Vagina (tissue), 2 donors: ENCODE measurements around the gene HOXA7. TPM values are rescaled to one million over a fixed set of nuclear protein-coding genes. Genes with fewer than 3 reads are reported as not detected.

Experiments used
- DNase-seq, 2 donors: peaks; one replicate each; pipeline ENCODE4 v3.0.0-alpha.2; 2017; ENCODE audit errors: extremely low spot score in 2 of 2
- H3K27ac ChIP-seq: fragments of 200-600 bp; sonication (generic); one replicate; pipeline ENCODE4 v1.5.1; 2019
- H3K27me3 ChIP-seq: fragments of 200-600 bp; sonication (generic); one replicate; pipeline ENCODE4 v1.5.1; 2019
- H3K36me3 ChIP-seq, 2 donors: fragments of 200-600 bp; sonication (generic); one replicate each; pipeline ENCODE4 v1.5.1; 2017 to 2019
- H3K4me1 ChIP-seq: fragments of 200-600 bp; sonication (generic); one replicate; pipeline ENCODE4 v1.5.1; 2019
- H3K4me3 ChIP-seq, 2 donors: fragments of 200-600 bp; sonication (generic); 1 replicate in 1 of 2; 2 replicates in 1 of 2; pipeline ENCODE4 v1.5.1; 2016 to 2019
- H3K9me3 ChIP-seq: fragments of 200-600 bp; sonication (generic); one replicate; pipeline ENCODE4 v1.5.1; 2019
- POLR2A ChIP-seq, 2 donors: fragments of 450-650 bp; IDR thresholded peaks; one replicate each; pipeline ENCODE4 v1.6.1; 2017; ENCODE audit warnings: antibody characterized with exemption in 2 of 2, mild to moderate bottlenecking in 2 of 2, moderate library complexity in 2 of 2
- POLR2AphosphoS5 ChIP-seq, 2 donors: sonication (generic); formaldehyde crosslinking; IDR thresholded peaks; one replicate each; pipeline ENCODE4 v1.9.0; 2017; ENCODE audit warnings: antibody characterized with exemption in 2 of 2, mild to moderate bottlenecking in 2 of 2, low read depth in 1 of 2; ENCODE audit not compliant: insufficient read depth in 1 of 2
- intact Hi-C: fragments of 100-400 bp; cut with DNase I; formaldehyde crosslinking; loops from one replicate; pipeline ENCODE4 v1.15.1; 2023
- total RNA-seq: library from RNA; depleted of rRNA; stranded (reverse); fragments of >200 nt; gene quantifications from one replicate; pipeline ENCODE4 v1.2.3, GENCODE V29; 2016
- TF ChIP-seq, protein P1 (sequence below), 3 experiments: fragments of 450-650 bp in 2 of 3; fragments of 200-600 bp in 1 of 3; sonication (generic) in 1 of 3; IDR thresholded peaks; one replicate each; pipeline ENCODE4 v1.5.1; 2017 to 2019; ENCODE audit warnings: antibody characterized with exemption in 3 of 3, mild to moderate bottlenecking in 2 of 3, moderate library complexity in 2 of 3

The HOXA7 gene
- total RNA-seq, 1 donor from 2014 or later: 23.8 TPM

DNA sequence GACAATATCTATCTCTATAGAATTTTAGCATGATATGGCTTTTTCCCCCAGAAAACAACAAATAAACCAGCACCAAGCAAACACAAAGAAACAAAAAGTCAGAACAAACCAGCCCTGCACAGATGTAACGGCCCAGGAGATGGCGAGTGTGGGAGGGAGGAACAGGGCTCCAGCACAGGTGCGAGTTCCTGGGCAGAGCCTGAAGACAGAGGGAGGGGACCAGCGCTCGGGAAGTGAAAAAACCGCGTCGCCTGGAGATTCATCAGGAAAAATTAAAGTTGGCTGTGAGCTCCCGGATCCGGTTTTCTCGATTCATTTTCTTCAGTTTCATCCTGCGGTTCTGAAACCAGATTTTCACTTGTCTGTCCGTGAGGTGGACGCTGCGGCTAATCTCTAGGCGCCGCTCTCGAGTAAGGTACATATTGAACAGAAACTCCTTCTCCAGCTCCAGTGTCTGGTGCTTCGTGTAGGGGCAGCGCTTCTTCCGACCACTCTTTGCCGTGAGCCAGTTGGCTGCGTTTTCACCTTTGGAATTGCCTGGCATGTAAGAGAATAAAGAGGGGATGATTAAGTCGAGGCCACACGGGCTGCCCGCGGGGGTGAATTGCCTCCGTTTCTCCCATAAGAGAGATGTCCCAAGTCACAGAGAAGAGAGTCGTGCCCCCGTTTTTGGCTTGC, 15.3 kb upstream of the HOXA7 start:
- peak in 1 of 2 donors; percentile 14 for TF ChIP-seq POLR2AphosphoS5 (IDR thresholded peaks at IDR 0.05; ENCODE audit: insufficient read depth in 1 of 2, low read depth in 1 of 2)
- TF ChIP-seq POLR2A (IDR thresholded peaks at IDR 0.05): no peak
- TF ChIP-seq, protein P1, sequence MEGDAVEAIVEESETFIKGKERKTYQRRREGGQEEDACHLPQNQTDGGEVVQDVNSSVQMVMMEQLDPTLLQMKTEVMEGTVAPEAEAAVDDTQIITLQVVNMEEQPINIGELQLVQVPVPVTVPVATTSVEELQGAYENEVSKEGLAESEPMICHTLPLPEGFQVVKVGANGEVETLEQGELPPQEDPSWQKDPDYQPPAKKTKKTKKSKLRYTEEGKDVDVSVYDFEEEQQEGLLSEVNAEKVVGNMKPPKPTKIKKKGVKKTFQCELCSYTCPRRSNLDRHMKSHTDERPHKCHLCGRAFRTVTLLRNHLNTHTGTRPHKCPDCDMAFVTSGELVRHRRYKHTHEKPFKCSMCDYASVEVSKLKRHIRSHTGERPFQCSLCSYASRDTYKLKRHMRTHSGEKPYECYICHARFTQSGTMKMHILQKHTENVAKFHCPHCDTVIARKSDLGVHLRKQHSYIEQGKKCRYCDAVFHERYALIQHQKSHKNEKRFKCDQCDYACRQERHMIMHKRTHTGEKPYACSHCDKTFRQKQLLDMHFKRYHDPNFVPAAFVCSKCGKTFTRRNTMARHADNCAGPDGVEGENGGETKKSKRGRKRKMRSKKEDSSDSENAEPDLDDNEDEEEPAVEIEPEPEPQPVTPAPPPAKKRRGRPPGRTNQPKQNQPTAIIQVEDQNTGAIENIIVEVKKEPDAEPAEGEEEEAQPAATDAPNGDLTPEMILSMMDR (IDR thresholded peaks at IDR 0.05): peak in 1 of 3 experiments; percentile 6
- peak overlapping the region; percentile 99 for H3K27ac ChIP-seq
- H3K4me1 ChIP-seq: peaks cover 55% of the 10 kb centered on the region
- DNase-seq: no peak
- intact Hi-C loops: no loop called here
- H3K36me3 ChIP-seq: no peaks in the 10 kb centered on the region
- H3K4me3 ChIP-seq: peak overlapping the region; percentile 56 to 64
- H3K27me3 ChIP-seq: no peaks in the 10 kb centered on the region
- no peaks in the 10 kb centered on the region for H3K9me3 ChIP-seq

DNA sequence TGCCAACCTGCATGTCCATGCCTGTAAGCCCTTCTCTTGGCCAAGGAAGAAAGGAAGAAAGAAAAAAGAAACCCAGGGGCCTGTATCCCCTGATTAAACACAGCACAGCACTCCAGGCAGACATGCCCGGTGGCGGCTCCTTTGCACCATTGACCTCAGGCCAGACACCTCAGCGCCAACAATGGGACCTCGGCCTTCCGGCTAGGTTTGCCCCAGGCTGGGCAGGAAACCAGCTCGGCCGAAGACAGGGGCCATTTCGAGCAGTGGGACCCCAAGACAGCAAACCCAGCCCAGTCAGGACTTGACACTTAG, 14.8 kb upstream of the HOXA7 start:
- H3K4me1 ChIP-seq: peaks cover 55% of the 10 kb centered on the region
- H3K9me3 ChIP-seq: no peaks in the 10 kb centered on the region
- TF ChIP-seq POLR2A (IDR thresholded peaks at IDR 0.05) (no peak), POLR2AphosphoS5 (IDR thresholded peaks at IDR 0.05; ENCODE audit: insufficient read depth in 1 of 2, low read depth in 1 of 2) (peak in 1 of 2 donors; percentile 30)
- TF ChIP-seq, protein P1 (IDR thresholded peaks at IDR 0.05): no peak
- no peaks in the 10 kb centered on the region for H3K27me3 ChIP-seq
- intact Hi-C loops: no loop called here
- no peaks in the 10 kb centered on the region for H3K36me3 ChIP-seq
- H3K27ac ChIP-seq: peak overlapping the region; percentile 99
- peak overlapping the region; percentile 56 to 64 for H3K4me3 ChIP-seq
- DNase-seq: no peak

DNA sequence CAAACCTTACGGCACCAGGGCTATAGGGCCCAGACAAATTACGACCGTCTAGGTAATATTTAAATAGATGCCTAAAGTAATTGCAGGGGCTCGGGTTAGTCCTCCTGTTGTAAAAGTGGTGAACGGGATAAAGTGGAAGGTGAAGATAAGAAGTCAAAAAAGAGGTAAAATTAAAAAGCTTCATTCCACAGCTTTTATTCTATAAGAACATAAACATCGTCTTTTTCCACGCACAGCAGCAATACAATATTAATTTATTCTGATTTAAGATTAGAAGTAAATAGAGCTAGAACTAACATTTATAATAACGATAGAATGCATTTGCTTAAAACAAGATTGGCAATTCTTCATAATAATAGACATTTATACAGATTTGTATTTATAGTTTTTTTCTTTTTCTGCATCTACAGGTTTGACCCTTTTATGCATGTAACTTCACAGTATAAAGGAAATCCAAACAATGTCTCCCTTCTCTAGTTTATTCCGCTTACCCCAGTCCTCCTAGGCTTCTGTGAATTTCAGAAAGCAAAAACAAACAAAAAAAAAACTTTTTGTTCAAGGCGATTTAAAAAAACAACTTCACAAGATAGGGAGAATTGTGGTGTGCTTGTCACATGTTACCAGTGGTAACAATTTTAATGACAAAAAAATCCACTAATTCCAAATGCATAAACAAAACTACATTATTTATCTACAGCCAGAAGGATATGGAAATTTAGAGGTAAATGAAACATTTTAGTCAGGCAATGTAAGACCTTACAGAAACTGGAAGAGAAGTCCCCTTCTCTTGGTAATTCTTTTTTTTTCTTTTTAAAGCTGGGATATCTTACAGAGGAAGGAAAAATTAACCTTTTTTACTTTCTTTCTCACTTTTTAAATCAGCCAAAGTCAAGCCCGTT, 14.2 kb upstream of the HOXA7 start:
- Histone ChIP-seq H3K36me3 (no peaks in the 10 kb centered on the region), H3K4me1 (peaks cover 55% of the 10 kb centered on the region), H3K9me3 (no peaks in the 10 kb centered on the region), H3K27me3 (no peaks in the 10 kb centered on the region), H3K27ac (peak overlapping the region; percentile 99), H3K4me3 (peak overlapping the region; percentile 56 to 64)
- no peak for TF ChIP-seq POLR2A (IDR thresholded peaks at IDR 0.05)
- TF ChIP-seq, protein P1 (IDR thresholded peaks at IDR 0.05): no peak
- no peak for TF ChIP-seq POLR2AphosphoS5 (IDR thresholded peaks at IDR 0.05; ENCODE audit: insufficient read depth in 1 of 2, low read depth in 1 of 2)
- intact Hi-C loops: no loop called here
- DNase-seq: no peak

DNA sequence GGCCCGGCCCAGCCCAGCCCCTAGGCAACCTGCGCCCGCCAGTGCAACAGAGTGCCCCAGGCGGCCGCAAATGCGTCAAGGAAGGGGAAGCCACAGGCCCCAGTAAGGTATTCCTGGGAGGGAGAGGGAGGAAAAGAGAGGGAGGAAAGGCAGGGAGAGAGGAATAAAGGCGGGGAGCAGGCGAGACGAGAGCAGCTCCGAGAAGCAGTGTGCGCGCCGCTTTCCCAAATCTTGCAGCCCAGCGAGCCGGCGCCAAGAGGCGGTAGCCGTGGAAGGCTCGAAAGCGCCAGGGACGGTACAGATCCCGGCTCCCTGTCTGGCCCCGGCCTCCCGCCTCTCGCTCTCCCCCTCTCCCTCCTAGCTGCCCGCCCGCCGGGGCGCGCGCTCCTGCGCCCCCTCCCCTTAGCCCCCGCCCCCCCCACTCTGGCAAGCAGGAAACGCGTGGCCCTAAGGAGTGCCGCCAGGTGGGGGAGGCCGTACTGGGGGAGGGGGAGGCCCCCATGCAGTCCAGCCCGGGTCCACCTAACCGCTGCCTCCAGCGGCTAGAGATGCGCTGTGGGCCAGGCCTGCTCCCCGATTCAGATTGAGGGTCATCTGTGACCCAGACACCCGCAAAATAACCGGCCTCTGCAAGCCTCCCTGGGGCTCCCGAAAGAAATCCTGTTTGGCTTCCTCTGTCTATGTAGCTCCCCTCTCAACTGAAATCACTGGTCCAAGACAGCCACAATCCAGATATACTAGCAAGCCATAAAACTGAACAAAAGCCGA, 13.4 kb upstream of the HOXA7 start:
- H3K27me3 ChIP-seq: no peaks in the 10 kb centered on the region
- H3K27ac ChIP-seq: peak overlapping the region; percentile 99
- TF ChIP-seq, protein P1 (IDR thresholded peaks at IDR 0.05): no peak
- peak in 1 of 2 donors; percentile 41 for TF ChIP-seq POLR2AphosphoS5 (IDR thresholded peaks at IDR 0.05; ENCODE audit: insufficient read depth in 1 of 2, low read depth in 1 of 2)
- TF ChIP-seq POLR2A (IDR thresholded peaks at IDR 0.05): no peak
- no peaks in the 10 kb centered on the region for H3K36me3 ChIP-seq
- peak overlapping the region; percentile 56 to 64 for H3K4me3 ChIP-seq
- no peak for DNase-seq
- intact Hi-C loops: loop anchor here (5.0 to 10.0 kb wide), 2 partner anchors 798 to 1315 kb away; no protein-coding TSS in a partner anchor
- peaks cover 53% of the 10 kb centered on the region for H3K4me1 ChIP-seq
- no peaks in the 10 kb centered on the region for H3K9me3 ChIP-seq
